CD4-positive, alpha-beta T cell (primary cell): ENCODE measurements around the gene PPP1R2. TPM values are rescaled to one million over a fixed set of nuclear protein-coding genes. Genes with fewer than 3 reads are reported as not detected.

ENCODE experiments used
- ATAC-seq: fragments of 200-7000 bp; cut with Tn5 transposase; one replicate; pipeline ENCODE4 v1.10.0; 2022; ENCODE audit warnings: mild to moderate bottlenecking; ENCODE audit not compliant: poor library complexity
- CTCF ChIA-PET: fragments of 350-600 bp; sonication (Branson Sonifier 250); formaldehyde crosslinking; loops from one replicate; lab custom pipeline; 2021; ENCODE audit warnings: antibody characterized with exemption, inconsistent platforms; lab: Charles Lee
- POLR2A ChIA-PET: fragments of 350-600 bp; sonication (Branson Sonifier 250); formaldehyde crosslinking; loops from one replicate; lab custom pipeline; 2021; ENCODE audit warnings: antibody characterized with exemption, inconsistent platforms; lab: Charles Lee
- DNase-seq, 14 experiments: peaks; one replicate each; pipeline ENCODE4 v3.0.0-alpha.2; 2013 to 2020; ENCODE audit warnings: mixed read lengths in 2 of 14
- H3K27ac ChIP-seq, 2 donors: one replicate each; pipeline versions ENCODE4 v1.5.1 to v1.7.0; 2013; ENCODE audit warnings: low read length in 2 of 2, low read depth in 1 of 2, mild to moderate bottlenecking in 1 of 2
- H3K27me3 ChIP-seq, 2 experiments: 1 replicate in 1 of 2; 2 replicates in 1 of 2; pipeline versions ENCODE4 v1.6.1 to v1.7.0; 2013; ENCODE audit warnings: low read length in 2 of 2, control low read depth in 1 of 2, mild to moderate bottlenecking in 1 of 2, moderate library complexity in 1 of 2; ENCODE audit not compliant: insufficient read depth in 2 of 2, control insufficient read depth in 1 of 2
- H3K36me3 ChIP-seq: one replicate; pipeline ENCODE4 v1.6.1; 2013; ENCODE audit warnings: low read length, control low read depth; ENCODE audit not compliant: insufficient read depth
- H3K4me1 ChIP-seq: one replicate; pipeline ENCODE4 v1.6.1; 2013; ENCODE audit warnings: low read length, control low read depth; ENCODE audit not compliant: insufficient read depth
- H3K4me3 ChIP-seq: one replicate; pipeline ENCODE4 v1.5.1; 2013; ENCODE audit warnings: mild to moderate bottlenecking, low read length, moderate library complexity
- H3K9me3 ChIP-seq, 2 experiments: 1 replicate in 1 of 2; 2 replicates in 1 of 2; pipeline versions ENCODE4 v1.6.1 to v1.7.0; 2013; ENCODE audit warnings: low read length in 2 of 2, mild to moderate bottlenecking in 2 of 2, control low read depth in 1 of 2, moderate library complexity in 1 of 2; ENCODE audit not compliant: control insufficient read depth in 1 of 2, insufficient read depth in 1 of 2
- H3K27ac Mint-ChIP-seq: one replicate; pipeline ENCODE4 v1.8.0; 2020; ENCODE audit warnings: mixed read lengths
- H3K27me3 Mint-ChIP-seq: one replicate; pipeline ENCODE4 v1.8.0; 2021; ENCODE audit warnings: mixed read lengths
- H3K36me3 Mint-ChIP-seq: one replicate; pipeline ENCODE4 v1.8.0; 2021; ENCODE audit warnings: low read depth, mixed read lengths
- H3K4me1 Mint-ChIP-seq: one replicate; pipeline ENCODE4 v1.8.0; 2021; ENCODE audit warnings: low read depth, mixed read lengths
- H3K4me3 Mint-ChIP-seq: one replicate; pipeline ENCODE4 v1.8.0; 2020; ENCODE audit warnings: mild to moderate bottlenecking, mixed read lengths
- H3K9me3 Mint-ChIP-seq: one replicate; pipeline ENCODE4 v1.8.0; 2020; ENCODE audit warnings: mixed read lengths
- CTCF ChIP-seq: fragments of 200-600 bp; IDR thresholded peaks from one replicate; pipeline ENCODE4 v1.8.0; 2022; ENCODE audit warnings: antibody characterized with exemption, mild to moderate bottlenecking
- intact Hi-C, 2 experiments: fragments of 100-400 bp; cut with DNase I in 1 of 2; cut with micrococcal nuclease in 1 of 2; formaldehyde crosslinking; loops; one replicate each; pipeline versions ENCODE4 v1.15.1 to v1.9.0; 2023 to 2025; cut with DNase I, micrococcal nuclease
- total RNA-seq, 174 experiments: library from RNA in 2 of 174; stranded (reverse) in 2 of 174; gene quantifications; one replicate each; pipeline ENCODE4 v1.2.3 and lab custom pipeline; 2021 to 2026

PPP1R2 gene
- total RNA-seq, 2 experiments from 2014 or later = 205 to 210 TPM

GRCh38 chr3:195559723-195560409, 16.7 kb upstream of the PPP1R2 start:
- no peak overlapping the region for H3K27ac ChIP-seq
- no peaks in the 10 kb centered on the region for H3K27me3 ChIP-seq
- no peak for TF ChIP-seq CTCF
- CTCF ChIA-PET = interaction anchor here (0.6 kb wide), 1 partner anchor 10 kb away, joined by 5 read pairs; no protein-coding TSS in a partner anchor
- Mint-ChIP-seq H3K36me3 (no peaks in the 10 kb centered on the region), H3K9me3 (no peaks in the 10 kb centered on the region), H3K27me3 (no peaks in the 10 kb centered on the region), H3K27ac (no peak overlapping the region), H3K4me3 (no peak overlapping the region), H3K4me1 (peaks cover 33% of the 10 kb centered on the region)
- H3K4me1 ChIP-seq = peaks cover 19% of the 10 kb centered on the region
- H3K36me3 ChIP-seq = no peaks in the 10 kb centered on the region
- intact Hi-C loops = loop anchor here (2.0 to 10.0 kb wide), 4 partner anchors 95 to 355 kb away; no protein-coding TSS in a partner anchor
- no peak overlapping the region for H3K4me3 ChIP-seq
- ATAC-seq (no peak), DNase-seq (no peak)
- POLR2A ChIA-PET = interaction anchor here (0.8 to 1.9 kb wide), 2 partner anchors 9 to 14 kb away, joined by 3 to 5 read pairs; no protein-coding TSS in a partner anchor
- no peaks in the 10 kb centered on the region for H3K9me3 ChIP-seq

- no peak overlapping the region for H3K27ac ChIP-seq
- peaks cover 28% of the 10 kb centered on the region for H3K4me1 ChIP-seq
- CTCF ChIA-PET = interaction anchor here (0.6 to 4.7 kb wide), 6 partner anchors 9 to 876 kb away, joined by 3 to 33 read pairs (median 4); partner anchors contain the start of genes PPP1R2 and XXYLT1
- Mint-ChIP-seq H3K4me3 (peak overlapping the region; percentile 50), H3K36me3 (no peaks in the 10 kb centered on the region), H3K27ac (peak overlapping the region; percentile 72), H3K4me1 (peaks cover 42% of the 10 kb centered on the region), H3K9me3 (no peaks in the 10 kb centered on the region), H3K27me3 (no peaks in the 10 kb centered on the region)
- no peak overlapping the region for H3K4me3 ChIP-seq
- no peaks in the 10 kb centered on the region for H3K27me3 ChIP-seq
- TF ChIP-seq CTCF = peak; percentile 77
- ATAC-seq (peak; percentile 78), DNase-seq (peak in 6 of 14 experiments; percentile 32 to 80 (median 64))
- H3K9me3 ChIP-seq = no peaks in the 10 kb centered on the region
- POLR2A ChIA-PET = interaction anchor here (1.2 to 1.7 kb wide), 4 partner anchors 9 to 51 kb away, joined by 4 to 12 read pairs (median 8); partner anchors contain the start of gene PPP1R2
- intact Hi-C loops = loop anchor here in 1 of 2 experiments (2.0 to 10.0 kb wide), 2 partner anchors 96 to 292 kb away; no protein-coding TSS in a partner anchor
- H3K36me3 ChIP-seq = no peaks in the 10 kb centered on the region
Measured at GRCh38 chr3:195558602-195559001, 15.5 kb upstream of the PPP1R2 start.

- H3K4me3 Mint-ChIP-seq = no peak overlapping the region
- peak overlapping the region; percentile 93 for H3K27ac Mint-ChIP-seq
- H3K4me3 ChIP-seq = no peak overlapping the region
- H3K27me3 Mint-ChIP-seq = no peaks in the 10 kb centered on the region
- H3K9me3 Mint-ChIP-seq = no peaks in the 10 kb centered on the region
- intact Hi-C loops = loop anchor here in 1 of 2 experiments (10.0 kb wide), 1 partner anchor 97 kb away; no protein-coding TSS in a partner anchor
- no peak for DNase-seq
- no peaks in the 10 kb centered on the region for H3K27me3 ChIP-seq
- no peaks in the 10 kb centered on the region for H3K36me3 ChIP-seq
- no peak for ATAC-seq
- TF ChIP-seq CTCF = no peak
- ChIA-PET CTCF (interaction anchor here (1.0 to 4.7 kb wide), 2 partner anchors 15 to 294 kb away, joined by 3 to 33 read pairs; partner anchors contain the start of gene PPP1R2), POLR2A (interaction anchor here (1.7 to 9.6 kb wide), 2 partner anchors 8 to 17 kb away, joined by 12 to 202 read pairs; partner anchors contain the start of gene PPP1R2)
- H3K4me1 Mint-ChIP-seq = peaks cover 55% of the 10 kb centered on the region
- peaks cover 41% of the 10 kb centered on the region for H3K4me1 ChIP-seq
- no peak overlapping the region for H3K27ac ChIP-seq
- H3K36me3 Mint-ChIP-seq = no peaks in the 10 kb centered on the region
- H3K9me3 ChIP-seq = no peaks in the 10 kb centered on the region
Measured at GRCh38 chr3:195557322-195557721, 14.2 kb upstream of the PPP1R2 start.
